Stimulated activated CD8-positive, alpha-beta memory T cell treated with anti-CD3 and anti-CD28 coated beads, Interleukin-12 subunit alpha, Interleukin-12 subunit beta, amount 100 ng/mL, for 24 hours (primary cell): ENCODE data around the gene RARRES1.
"Not testable (repeated sequence)": the region's sequence is repeated elsewhere in the genome, so short reads cannot be mapped to it uniquely, and the experiment has no call there.

Source experiments
- DNase-seq: peaks from one replicate; pipeline ENCODE4 v3.0.0-alpha.2; 2020; ENCODE audit errors: extremely low read depth

Gene RARRES1

DNA sequence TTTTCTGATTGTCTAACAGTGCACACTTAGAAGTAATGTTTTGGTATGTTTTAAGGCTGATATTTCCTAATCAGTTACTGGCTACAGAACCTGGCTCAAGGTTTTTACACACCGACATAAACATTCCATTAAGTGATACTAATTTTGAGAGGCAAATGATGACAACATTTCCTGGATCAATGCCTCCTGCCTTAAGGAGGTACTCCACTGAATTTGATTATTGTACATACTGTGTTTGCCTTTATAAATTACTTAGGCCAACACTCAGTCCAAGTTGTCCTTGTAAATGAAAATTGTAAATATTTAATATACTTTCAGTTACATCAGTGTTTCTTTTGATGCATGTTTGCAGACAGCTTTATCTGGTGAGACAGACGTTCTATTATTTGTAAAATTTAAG is 35.6 kb downstream of the RARRES1 start:
- DNase-seq: no peak

DNA sequence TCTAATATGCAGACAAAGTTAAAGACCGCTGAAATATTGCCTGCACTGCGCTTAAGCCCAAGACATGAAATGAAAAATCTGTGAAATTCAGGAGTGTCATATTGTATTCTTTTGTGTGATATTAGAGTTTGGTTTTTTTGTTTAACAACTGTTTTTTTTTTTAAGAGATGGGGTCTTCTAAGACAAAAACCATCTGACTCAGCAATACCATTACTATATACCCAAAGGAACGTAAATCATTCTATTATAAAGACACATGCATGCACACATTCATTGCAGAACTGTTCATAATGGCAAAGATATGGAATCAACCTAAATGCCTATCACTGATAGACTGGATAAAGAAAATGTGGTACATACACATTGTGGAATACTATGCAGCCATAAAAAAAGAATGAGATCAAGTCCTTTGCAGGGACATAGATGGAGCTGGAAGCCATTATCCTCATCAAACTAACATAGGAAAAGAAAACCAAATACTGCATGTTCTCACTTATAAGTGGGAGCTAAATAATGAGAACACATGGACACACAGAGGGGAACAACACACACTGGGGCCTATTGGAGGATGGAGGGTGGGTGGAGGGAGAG is 38.3 kb downstream of the RARRES1 start:
- not testable (repeated sequence) for DNase-seq

DNA sequence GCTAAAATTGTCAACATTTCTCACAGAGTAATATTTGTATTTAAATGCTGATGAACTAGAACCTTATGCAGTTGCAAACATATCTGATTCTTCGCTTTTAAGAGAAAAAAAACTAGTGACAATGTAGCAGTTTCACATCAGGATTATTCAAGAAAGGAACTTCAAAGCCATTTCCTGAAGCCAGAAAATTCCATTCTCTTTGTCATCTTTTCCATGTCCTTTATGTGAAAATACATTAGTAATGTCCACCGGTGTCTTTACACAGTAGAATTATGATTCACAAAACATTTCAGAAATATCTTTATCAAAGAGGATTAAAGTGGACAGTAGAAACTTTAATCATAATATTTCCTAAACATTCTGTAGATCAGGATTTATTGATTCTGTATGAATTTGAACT is 47.1 kb downstream of the RARRES1 start:
- no peak for DNase-seq

DNA sequence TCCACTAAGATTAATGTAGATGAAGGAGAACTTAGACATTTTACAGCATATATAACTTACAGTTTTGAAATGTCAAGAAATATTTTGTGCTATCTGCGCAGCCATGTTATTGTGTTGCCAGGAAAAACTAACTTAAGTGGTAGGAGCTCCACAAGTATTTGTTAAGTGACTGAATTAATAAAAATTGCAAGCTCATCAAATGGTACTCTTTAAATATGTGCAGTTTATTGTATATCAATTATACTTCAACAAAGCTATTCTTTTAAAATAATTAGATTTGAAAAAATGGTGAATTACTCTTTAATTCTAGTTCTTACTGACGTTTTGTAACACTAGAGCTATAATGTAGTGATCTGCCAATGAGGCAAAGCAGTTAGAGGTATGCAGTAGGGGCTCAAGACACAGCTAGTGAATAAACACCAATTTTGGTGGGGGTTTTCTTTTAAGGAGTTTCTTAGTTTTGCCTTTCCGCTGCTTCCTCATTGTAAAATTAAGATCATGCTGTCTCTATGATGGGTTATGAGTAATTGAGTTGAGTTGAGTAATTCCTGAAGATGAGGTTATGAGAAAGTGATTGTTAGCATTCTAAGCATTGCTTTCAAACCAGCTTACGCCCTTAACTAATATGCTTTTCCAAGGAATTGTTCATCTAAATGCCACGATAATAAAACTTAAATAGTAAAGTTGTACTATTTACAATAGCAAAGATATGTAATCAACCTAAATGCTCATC is 48.9 kb downstream of the RARRES1 start:
- no peak for DNase-seq

DNA sequence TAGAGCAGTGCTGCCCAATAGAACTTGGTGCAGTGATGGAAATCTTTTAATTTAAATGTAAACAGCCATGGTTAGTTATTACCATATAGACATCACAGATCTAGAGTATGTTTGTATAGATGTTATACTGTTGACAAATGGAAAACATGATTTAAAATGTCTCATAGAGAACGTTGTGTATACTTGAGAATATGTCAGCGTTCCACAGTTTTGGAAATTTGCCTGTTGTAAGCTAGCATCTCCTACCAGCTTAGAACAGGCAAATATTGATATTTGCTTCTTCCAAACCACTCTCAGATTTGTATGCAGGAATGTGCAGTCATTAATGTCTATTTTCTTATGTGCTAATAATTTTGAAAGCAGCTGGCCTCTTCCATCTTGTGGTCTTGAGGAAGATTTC is 51.4 kb downstream of the RARRES1 start:
- DNase-seq: no peak

DNA sequence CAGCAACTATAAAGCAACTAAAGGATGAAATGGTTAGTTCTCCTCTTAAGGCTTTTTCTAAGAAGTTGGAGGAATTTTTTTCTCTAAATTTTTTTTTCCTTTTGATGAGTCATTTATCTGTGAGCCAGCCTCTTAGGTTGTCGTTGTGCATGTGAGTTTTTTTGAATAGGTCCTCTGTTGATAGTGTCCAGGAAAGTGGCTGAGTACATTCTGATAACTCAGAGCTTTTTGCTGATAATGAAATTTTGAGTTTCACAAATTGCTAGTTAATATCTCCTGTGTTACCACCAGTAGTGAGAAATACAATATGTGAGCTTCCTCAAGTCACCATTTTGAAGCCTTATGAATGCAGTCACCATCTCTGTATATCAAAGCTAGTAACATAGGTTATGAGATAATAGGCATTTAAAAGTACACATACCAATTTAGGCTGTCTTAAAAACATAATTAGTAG is 52.7 kb downstream of the RARRES1 start:
- DNase-seq: no peak

DNA sequence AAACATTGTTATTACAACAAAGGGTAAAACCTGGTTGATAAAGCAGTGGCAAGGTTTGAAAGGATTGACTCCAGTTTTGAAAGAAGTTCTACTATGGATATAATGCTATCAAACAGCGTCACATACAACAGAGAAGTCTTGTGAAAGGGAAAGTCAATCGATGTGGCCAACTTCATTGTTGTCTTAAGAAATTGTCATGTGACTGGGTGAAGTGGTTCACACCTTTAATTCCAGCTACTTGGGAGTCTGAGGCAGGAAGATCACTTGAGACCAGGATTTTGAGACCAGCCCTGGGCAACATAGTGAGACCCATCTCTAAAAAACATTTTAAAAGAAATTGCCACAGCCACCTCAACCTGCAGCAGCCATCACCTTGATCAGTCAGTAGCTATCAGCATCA is 53.6 kb downstream of the RARRES1 start:
- no peak for DNase-seq

DNA sequence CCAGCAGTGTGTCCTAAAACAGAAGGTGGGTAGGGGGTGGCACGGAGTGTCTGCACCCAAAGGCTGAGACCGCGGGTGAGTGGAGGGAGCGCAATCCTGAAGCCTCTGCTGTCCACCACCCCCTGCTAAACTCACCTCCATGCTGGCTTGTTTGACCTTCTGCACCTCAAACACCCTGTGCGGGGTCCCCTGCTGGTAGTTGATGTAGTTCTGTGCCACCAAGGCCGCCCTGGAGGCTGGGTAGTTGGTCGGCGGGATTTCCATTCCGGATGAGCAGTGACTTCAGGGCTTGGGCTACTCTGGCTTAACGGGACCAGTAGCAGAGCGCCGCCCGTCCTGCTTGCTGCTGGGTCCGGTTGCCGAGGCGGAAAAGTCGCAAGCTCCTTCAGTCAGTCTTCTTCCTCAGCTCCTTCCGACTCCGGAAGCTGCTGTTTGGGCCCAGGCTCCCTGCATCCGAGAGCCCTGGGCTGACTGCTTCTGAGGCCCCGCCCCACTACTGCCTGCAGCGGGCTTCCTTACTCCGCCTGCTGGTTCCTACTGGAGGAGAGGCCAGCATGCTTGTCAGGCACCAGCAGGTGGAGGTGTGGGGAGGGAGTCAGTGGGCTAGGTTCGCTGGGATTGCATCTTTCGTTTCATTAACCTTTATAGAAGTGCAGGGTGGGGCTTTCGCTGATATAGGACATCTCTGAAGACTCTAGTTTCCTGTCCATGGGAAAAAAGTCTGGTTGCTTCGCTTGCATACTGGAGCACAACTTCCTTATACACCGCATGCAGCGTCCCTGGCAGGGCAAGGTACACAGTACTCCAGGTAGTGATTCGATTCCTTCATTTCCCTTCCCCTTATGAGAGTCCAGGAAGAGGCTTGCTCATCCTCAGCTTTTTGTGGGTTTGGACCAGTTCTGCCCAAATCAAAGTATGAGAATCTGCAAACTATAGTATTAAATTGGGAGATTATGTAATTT is 59.8 kb downstream of the RARRES1 start, which contains the start of gene LXN:
LXN (minus strand) TSS at position 434 of the 962 bp plus-strand sequence; CDS start at position 264, 170 bp downstream.
- DNase-seq: peak; percentile 35

DNA sequence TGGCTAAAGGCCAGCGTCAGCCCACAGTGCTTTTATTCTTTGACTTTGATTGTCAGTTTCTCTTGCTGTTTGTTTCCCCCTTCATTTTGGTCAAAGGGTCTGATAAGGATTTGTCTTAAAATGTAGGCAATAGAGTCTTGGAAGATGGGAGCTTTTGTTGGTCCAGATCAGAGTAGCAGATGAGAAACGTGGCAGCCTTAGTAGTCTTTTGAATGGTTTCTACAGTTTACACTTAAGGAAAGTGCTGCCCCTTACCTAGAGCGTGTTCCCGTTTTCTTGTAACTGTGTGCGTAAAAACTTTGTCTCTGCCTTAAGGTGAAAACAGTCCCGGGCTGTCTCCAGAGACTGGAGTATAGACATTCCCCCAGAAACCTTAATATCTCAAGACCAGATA is 60.4 kb downstream of the RARRES1 start:
- no peak for DNase-seq

DNA sequence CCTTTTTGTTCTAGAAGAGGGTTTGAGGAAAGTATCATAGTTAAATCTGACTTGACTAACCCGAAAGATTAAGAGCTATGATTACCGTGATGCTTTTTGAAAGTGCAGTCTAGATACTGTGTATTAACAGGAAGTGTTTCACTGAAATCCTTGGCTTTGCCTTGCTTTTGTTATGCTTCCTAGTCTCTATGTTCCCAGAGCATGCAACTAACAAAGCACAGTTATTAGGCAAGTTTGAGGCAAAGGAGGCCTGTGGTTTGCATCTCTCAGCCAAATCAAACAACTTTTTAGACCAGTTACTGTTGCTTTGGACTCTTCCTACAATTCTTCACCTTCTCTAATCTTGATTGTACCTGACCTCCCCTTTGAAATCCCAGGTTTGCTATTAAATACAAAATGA is 63.8 kb downstream of the RARRES1 start:
- no peak for DNase-seq

DNA sequence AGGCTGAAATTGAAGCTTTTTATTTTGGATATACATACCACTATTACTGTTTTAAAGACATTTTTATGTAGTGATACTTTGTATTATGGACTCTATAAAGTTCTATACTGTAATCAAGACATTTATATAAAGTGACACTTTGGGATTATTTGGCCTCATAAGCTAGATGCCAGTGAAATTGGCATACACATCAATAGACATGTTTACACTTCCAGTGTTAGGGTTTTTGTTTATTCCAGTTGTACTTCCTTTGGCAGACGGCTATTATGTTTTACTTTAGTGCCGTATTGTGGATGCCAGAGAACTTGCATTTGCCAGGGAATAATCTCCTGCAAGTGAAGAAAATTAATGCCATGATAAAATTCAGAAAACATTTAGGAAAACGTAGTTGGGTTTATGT is 65.8 kb downstream of the RARRES1 start:
- DNase-seq: no peak

DNA sequence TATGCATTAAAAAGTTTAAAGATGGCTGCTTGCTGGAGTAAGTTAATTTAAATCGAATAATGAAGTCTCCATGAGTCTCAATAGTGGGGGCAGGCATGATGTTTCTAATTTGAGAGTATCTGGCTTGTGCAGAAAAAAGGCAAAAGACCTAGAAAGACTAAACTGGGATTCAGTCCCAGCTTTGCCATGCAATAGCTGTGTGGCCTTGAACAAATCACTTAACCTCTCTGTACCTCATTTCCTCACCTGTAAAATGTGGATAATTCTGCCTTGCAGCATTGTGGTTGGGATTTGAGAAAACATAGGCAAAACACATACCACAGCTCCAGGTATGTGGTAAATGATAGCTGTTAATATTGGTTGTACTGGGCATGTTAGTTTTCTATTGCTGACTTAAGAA is 68.4 kb downstream of the RARRES1 start:
- DNase-seq: no peak

DNA sequence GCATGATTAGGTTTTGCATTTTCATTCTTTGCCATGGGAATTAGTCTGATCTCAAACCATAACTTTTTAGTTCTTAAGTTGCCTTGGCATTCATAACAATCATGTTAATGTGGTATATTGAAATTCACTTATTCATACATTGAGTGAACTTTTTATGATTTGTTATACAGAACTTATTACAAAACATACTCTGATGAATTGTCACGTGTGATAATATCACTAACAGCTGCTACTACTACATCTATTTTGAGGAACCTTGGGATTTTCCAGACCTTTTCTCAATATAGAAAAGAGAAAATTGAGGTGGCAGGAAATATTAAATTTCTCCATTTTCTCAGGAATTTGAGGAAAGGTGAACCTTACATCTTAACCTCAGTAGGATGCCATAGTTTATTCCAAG is 69.0 kb downstream of the RARRES1 start:
- DNase-seq: no peak

DNA sequence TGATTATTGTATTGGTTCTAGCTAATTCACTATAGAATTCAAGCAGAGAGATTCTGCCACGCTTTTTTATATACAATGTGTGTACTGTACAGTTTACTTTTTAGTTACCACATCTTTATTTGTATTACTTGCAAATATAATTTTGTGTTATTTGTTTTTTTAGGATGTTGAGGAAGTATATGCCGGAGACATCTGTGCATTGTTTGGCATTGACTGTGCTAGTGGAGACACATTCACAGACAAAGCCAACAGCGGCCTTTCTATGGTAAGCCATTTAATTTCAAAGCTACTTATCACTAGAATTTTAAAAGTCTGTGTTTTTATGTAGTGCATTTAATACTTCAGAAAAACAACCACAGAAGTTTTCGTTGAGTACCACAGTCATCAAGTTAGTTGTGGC is 71.5 kb downstream of the RARRES1 start:
- no peak for DNase-seq

DNA sequence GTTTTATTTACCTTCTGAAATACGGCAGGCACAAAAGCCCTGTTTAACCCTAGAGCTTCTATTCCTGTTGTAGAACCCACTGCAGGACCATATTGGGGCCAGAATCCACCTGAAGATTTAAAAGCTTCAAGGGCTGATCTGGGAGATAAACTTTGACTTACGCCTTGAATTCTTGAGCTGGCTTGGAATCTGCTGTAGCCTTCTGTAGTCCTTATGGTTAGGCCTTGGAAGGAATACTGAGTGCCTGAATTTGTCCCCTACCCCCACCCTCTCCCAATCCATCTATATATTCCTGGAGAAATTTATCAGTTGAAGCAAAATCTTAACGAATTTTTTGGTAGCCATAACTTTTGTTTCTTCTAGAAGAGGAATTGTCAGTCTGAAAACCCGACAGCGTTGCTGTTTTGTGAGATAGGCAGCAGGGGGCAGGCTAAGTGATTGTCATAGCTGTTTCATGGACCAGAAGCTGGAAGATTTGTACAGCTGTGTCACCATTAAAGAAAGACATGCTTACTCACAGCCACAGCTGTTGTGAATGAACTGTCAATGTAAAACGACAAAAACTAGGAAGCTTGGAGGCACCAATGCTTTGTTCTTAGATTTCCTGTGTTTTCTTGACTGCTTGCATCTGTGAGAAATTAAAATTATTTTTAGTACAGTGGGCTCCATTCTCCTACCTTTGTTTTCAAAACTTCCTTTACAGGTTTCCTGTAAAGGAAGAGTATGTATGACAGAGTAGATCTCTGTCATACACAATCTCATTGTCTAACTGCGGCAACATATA is 72.6 kb downstream of the RARRES1 start:
- DNase-seq: no peak

DNA sequence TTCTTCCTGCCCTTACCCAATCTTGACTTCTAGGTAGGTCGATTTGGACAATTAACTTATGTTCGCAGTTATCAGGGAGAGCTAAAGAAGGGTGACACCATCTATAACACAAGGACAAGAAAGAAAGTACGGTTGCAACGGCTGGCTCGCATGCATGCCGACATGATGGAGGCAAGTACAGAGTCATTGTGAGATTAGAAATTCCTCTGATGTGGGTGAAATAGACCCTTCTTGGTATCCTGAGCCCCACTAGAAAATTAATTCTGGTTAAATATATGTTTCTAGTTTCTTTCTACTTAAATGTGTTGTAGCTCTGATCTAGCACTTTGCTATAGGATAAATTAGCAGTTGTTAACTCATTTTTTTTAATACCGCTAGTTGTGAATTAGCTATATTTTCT is 73.4 kb downstream of the RARRES1 start:
- no peak for DNase-seq

DNA sequence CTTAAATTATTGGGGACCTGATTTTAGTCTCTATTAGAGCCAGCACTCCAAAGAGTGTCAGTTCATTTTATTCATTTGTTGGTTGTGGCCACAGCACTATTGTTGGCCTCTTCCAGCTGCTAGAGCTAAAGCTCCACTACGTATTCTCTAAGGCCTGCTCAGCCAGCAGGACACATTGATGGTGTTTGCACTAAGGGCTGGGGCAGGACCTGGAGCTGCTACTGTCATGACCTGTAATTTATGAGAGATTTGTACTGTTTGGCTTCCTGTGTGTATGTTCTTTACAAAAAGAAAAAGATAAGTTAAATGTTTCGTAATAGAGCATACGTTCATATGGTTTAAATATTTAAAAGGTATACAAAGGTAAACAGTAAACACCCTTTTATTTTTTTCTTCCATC is 79.8 kb downstream of the RARRES1 start:
- no peak for DNase-seq

DNA sequence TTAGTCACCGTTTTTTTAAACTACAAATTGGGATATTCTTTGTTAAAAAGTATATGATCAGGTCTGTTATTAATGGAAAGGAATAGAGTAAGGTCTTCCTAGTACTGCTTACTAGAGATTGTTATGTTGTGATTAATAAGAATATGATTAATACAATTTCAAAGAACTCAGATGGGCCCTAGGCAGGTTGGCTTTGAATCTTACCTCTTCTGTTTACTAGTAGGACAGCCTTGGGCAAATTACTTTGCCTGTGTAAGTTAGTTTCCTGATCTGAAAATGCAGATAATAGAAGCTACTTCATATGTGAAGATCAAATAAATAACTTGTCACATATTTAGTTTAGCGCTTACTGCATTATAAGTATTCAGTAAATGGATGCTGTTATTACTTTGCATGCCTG is 81.1 kb downstream of the RARRES1 start:
- no peak for DNase-seq

DNA sequence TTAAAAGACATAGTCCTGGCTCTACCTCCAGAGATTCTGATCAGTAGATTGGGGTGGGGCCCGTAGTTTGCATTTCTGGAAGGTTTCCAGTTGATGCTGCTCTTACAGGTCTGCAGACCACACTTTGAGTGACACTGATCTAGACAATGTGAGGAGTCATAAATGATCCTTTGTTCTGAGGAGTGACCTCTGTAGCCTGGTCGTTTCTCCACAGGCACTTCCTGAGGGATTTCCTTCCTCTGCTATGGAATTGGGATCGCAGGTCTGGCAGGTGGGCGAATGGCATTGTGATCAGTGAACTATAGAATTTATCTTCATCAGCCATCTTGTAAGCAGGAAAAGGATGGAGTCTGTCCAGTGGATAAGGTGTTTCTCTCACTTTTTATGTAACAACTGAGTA is 82.5 kb downstream of the RARRES1 start:
- no peak for DNase-seq
